Kidney (tissue), 14 donors: Measurements from ENCODE around the gene ANKS1A. TPM values are rescaled to one million over a fixed set of nuclear protein-coding genes. Genes with fewer than 3 reads are reported as not detected.
A peak's percentile ranks its signal among the peaks of the same experiment; 100 is the strongest.

Source experiments
- DNase-seq, 5 donors: peaks; one replicate each; pipeline ENCODE4 v3.0.0-alpha.2; 2013 to 2020
- FAIRE-seq: peaks from 2 replicates; lab custom pipeline; 2012; peaks lifted over from hg19 to GRCh38; lab: Jason Lieb, UNC
- H3K27ac ChIP-seq, 2 donors: one replicate each; pipeline ENCODE4 v1.7.0; 2013; ENCODE audit warnings: low read depth in 2 of 2, low read length in 2 of 2, inconsistent platforms in 1 of 2
- H3K27me3 ChIP-seq: one replicate; pipeline ENCODE4 v1.7.1; 2013; ENCODE audit warnings: low read length, inconsistent platforms; ENCODE audit not compliant: control insufficient read depth, insufficient read depth
- H3K36me3 ChIP-seq, 3 donors: one replicate each; pipeline versions ENCODE4 v1.7.0 to v1.7.1; 2013; ENCODE audit warnings: low read length in 3 of 3, control low read depth in 1 of 3, inconsistent platforms in 1 of 3; ENCODE audit not compliant: insufficient read depth in 3 of 3, control insufficient read depth in 2 of 3
- H3K4me1 ChIP-seq, 3 donors: one replicate each; pipeline versions ENCODE4 v1.7.0 to v1.7.1; 2013; ENCODE audit warnings: low read length in 3 of 3, inconsistent platforms in 1 of 3, low read depth in 1 of 3; ENCODE audit not compliant: control insufficient read depth in 2 of 3, insufficient read depth in 2 of 3
- H3K4me3 ChIP-seq, 3 donors: one replicate each; pipeline versions ENCODE4 v1.7.0 to v1.8.1; 2013; ENCODE audit warnings: low read length in 3 of 3, control low read depth in 1 of 3, inconsistent platforms in 1 of 3
- H3K9ac ChIP-seq, 3 donors: one replicate each; pipeline versions ENCODE4 v1.7.0 to v1.7.1; 2013; ENCODE audit warnings: low read length in 3 of 3, control low read depth in 1 of 3, inconsistent platforms in 1 of 3
- H3K9me3 ChIP-seq, 3 donors: one replicate each; pipeline versions ENCODE4 v1.7.0 to v1.7.1; 2013; ENCODE audit warnings: low read length in 3 of 3, control low read depth in 1 of 3, inconsistent platforms in 1 of 3; ENCODE audit not compliant: control insufficient read depth in 2 of 3, insufficient read depth in 1 of 3
- CTCF ChIP-seq: IDR thresholded peaks from 3 replicates; pipeline ENCODE4 v1.5.1; 2012; ENCODE audit warnings: mild to moderate bottlenecking, moderate library complexity, borderline replicate concordance; ENCODE audit not compliant: insufficient read depth; ENCODE audit errors: extremely low read depth
- intact Hi-C: fragments of 100-400 bp; cut with DNase I; formaldehyde crosslinking; loops from one replicate; pipeline ENCODE4 v1.11.1; 2022
- polyA plus RNA-seq: library from polyadenylated mRNA; stranded (reverse); fragments of 350-450 nt; fragmentation: Illumina TruSeq; extraction: RNeasy Lipid Tissue Mini Kit (QIAGEN cat#74804); gene quantifications from one replicate; pipeline ENCODE4 v1.2.3, GENCODE V29; 2014; ENCODE audit warnings: low read depth, low replicate concordance; ENCODE audit not compliant: insufficient read depth
- total RNA-seq: library from RNA; stranded (reverse); fragmentation: NEBNext Ultra II Directional; extraction: Animal tissue kit (Norgen Biotek cat#: 25700); gene quantifications from one replicate; pipeline ENCODE4 v1.2.1, GENCODE V29; 2021
- donor health status: control.
- donor health status: control.
- donor health status: control.
- donor health status: control.
- donor health status: control.
- donor health status: DM: yes; HTN: yes; CAD: no.
- donor health status: Normal renal cell carcinoma (clear cell type).

ANKS1A gene
- total and polyA plus RNA-seq, 2 donors from 2014 or later: 9.4 to 25.9 TPM

- Histone ChIP-seq H3K9me3 (no peaks in the 10 kb centered on the region), H3K36me3 (peaks cover 0 to 2% (median 0%) of the 10 kb centered on the region in 3 donors), H3K4me1 (peaks cover 0 to 4% (median 0%) of the 10 kb centered on the region in 3 donors), H3K27ac (no peak overlapping the region), H3K9ac (no peak overlapping the region), H3K4me3 (no peak overlapping the region), H3K27me3 (no peaks in the 10 kb centered on the region)
- TF ChIP-seq CTCF: no peak
- DNase-seq (no peak), FAIRE-seq (peak; percentile 11)
- intact Hi-C loops: no loop called here
These were observed 140.0 kb downstream of the ANKS1A start for GRCh38 chr6:35028781-35029769.

GRCh38 chr6:35030099-35030498, 141.0 kb downstream of the ANKS1A start:
- Histone ChIP-seq H3K4me1 (peaks cover 0 to 4% (median 0%) of the 10 kb centered on the region in 3 donors), H3K36me3 (peaks cover 0 to 2% (median 0%) of the 10 kb centered on the region in 3 donors), H3K27me3 (no peaks in the 10 kb centered on the region), H3K4me3 (no peak overlapping the region), H3K9ac (no peak overlapping the region), H3K9me3 (no peaks in the 10 kb centered on the region), H3K27ac (no peak overlapping the region)
- DNase-seq (no peak), FAIRE-seq (no peak)
- no peak for TF ChIP-seq CTCF
- intact Hi-C loops: no loop called here

- H3K4me3 ChIP-seq: no peak overlapping the region
- FAIRE-seq (no peak), DNase-seq (peak in 1 of 5 donors; percentile 27)
- H3K9ac ChIP-seq: no peak overlapping the region
- TF ChIP-seq CTCF: no peak
- H3K27me3 ChIP-seq: no peaks in the 10 kb centered on the region
- peaks cover 0 to 6% (median 4%) of the 10 kb centered on the region in 3 donors for H3K4me1 ChIP-seq
- H3K36me3 ChIP-seq: peaks cover 0 to 2% (median 0%) of the 10 kb centered on the region in 3 donors
- no peaks in the 10 kb centered on the region for H3K9me3 ChIP-seq
- intact Hi-C loops: no loop called here
- H3K27ac ChIP-seq: no peak overlapping the region
These were observed 142.8 kb downstream of the ANKS1A start for GRCh38 chr6:35031611-35032529.
